ENCODE results near the gene SFI1.

DNA sequence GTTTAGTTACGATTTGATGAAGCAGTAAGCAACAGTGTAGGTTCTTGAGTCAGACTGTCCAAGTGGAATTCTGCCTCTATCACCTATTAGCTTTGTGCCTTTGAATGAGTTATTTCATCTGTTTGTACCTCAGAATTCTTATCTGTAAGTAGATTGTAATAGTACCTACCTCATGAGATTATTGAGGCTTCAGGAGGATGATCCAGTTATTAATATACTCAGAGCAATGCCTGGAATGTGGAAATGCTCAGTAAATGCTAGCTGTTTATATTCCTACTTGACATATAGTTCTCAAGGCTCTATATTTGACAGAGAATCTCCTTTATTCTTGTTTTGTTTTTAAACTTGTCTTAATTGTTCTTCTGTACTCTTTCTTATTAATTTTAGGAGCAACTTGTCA, 70.1 kb downstream of the SFI1 start:
- TF ChIP-seq, protein P1, sequence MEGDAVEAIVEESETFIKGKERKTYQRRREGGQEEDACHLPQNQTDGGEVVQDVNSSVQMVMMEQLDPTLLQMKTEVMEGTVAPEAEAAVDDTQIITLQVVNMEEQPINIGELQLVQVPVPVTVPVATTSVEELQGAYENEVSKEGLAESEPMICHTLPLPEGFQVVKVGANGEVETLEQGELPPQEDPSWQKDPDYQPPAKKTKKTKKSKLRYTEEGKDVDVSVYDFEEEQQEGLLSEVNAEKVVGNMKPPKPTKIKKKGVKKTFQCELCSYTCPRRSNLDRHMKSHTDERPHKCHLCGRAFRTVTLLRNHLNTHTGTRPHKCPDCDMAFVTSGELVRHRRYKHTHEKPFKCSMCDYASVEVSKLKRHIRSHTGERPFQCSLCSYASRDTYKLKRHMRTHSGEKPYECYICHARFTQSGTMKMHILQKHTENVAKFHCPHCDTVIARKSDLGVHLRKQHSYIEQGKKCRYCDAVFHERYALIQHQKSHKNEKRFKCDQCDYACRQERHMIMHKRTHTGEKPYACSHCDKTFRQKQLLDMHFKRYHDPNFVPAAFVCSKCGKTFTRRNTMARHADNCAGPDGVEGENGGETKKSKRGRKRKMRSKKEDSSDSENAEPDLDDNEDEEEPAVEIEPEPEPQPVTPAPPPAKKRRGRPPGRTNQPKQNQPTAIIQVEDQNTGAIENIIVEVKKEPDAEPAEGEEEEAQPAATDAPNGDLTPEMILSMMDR (tag by site-specific recombination; IDR thresholded peaks at IDR 0.05) = no peak
- no peak for TF ChIP-seq ZNF76 (tag by site-specific recombination; IDR thresholded peaks at IDR 0.05; ENCODE audit: borderline replicate concordance, low read depth)
- TF ChIP-seq ZNF707 (tag by site-specific recombination; IDR thresholded peaks at IDR 0.05) = no peak
- TF ChIP-seq ZXDB (tag by site-specific recombination; IDR thresholded peaks at IDR 0.05) = no peak
- TF ChIP-seq, protein P2, sequence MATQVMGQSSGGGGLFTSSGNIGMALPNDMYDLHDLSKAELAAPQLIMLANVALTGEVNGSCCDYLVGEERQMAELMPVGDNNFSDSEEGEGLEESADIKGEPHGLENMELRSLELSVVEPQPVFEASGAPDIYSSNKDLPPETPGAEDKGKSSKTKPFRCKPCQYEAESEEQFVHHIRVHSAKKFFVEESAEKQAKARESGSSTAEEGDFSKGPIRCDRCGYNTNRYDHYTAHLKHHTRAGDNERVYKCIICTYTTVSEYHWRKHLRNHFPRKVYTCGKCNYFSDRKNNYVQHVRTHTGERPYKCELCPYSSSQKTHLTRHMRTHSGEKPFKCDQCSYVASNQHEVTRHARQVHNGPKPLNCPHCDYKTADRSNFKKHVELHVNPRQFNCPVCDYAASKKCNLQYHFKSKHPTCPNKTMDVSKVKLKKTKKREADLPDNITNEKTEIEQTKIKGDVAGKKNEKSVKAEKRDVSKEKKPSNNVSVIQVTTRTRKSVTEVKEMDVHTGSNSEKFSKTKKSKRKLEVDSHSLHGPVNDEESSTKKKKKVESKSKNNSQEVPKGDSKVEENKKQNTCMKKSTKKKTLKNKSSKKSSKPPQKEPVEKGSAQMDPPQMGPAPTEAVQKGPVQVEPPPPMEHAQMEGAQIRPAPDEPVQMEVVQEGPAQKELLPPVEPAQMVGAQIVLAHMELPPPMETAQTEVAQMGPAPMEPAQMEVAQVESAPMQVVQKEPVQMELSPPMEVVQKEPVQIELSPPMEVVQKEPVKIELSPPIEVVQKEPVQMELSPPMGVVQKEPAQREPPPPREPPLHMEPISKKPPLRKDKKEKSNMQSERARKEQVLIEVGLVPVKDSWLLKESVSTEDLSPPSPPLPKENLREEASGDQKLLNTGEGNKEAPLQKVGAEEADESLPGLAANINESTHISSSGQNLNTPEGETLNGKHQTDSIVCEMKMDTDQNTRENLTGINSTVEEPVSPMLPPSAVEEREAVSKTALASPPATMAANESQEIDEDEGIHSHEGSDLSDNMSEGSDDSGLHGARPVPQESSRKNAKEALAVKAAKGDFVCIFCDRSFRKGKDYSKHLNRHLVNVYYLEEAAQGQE (tag by site-specific recombination; IDR thresholded peaks at IDR 0.05) = no peak
